Amniotic stem cell (primary cell): ENCODE data around the gene ORC1.

Source experiments
- DNase-seq: peaks from one replicate; lab custom pipeline; 2025; lab: John Stamatoyannopoulos, UW

ORC1 gene

GRCh38 chr1:52343979-52344378 lies 60.2 kb downstream of the ORC1 start:
- no peak for DNase-seq

- no peak for DNase-seq
These were observed 62.5 kb downstream of the ORC1 start for GRCh38 chr1:52341655-52342260.

- DNase-seq, result no peak
These were observed 66.8 kb downstream of the ORC1 start for GRCh38 chr1:52337439-52337838.

- DNase-seq, result no peak
These were observed 69.2 kb downstream of the ORC1 start for GRCh38 chr1:52334906-52335528.

DNA sequence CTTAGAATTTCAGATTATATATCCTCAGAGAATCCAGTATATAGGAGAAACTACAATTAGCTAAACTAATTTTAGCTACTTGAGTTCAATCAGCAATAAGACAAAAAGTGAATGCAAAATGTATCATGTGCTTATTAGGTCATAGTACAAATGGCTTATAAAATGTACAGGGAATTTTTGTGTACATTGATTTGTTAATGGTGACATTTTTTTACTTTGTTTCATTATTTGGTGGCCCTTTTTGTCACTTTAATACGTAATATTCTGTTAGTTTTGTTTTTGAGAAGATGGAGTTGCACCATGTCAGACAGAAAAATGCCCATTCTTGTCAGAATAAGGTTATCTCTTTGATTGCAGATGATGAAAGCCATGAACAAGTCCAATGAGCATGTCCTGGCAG lies 71.8 kb downstream of the ORC1 start:
- no peak for DNase-seq

GRCh38 chr1:52328615-52329014 lies 75.6 kb downstream of the ORC1 start:
- DNase-seq, result no peak

DNA sequence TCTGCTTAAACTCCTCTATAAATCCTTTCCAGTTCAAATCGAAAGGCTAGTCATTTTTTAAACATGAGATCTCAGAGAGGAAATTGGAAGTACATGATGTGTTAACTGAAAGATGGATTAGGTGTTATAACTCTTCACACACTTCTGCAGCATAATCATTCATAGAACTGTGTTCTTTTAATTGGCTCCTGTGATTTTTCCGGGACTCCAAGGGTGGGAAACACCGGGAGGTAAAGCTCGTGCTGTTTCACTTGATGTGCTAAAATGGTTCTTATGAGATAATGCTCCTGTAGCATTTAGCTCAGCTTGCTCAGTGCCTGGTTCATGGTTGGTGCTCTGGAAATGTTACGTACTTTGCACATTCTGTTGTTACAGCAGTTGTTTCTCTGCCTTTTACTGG lies 78.4 kb downstream of the ORC1 start:
- DNase-seq, result no peak

DNA sequence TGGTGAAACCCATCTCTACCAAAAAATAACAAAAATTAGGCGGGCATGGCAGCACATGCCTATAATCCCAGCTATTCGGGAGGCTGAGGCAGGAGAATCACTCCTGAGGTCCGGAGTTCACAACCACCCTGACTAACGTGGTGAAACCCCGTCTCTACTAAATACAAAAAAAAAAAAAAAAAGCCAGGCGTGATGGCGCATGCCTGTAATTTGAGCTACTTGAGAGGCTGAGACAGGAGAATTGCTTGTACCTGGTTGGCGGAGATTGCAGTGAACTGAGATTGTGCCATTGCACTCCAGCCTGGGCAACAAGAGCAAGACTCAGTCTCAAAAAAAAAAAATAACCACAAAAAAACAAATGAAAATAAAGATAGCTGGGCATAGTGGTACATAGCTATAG lies 80.5 kb downstream of the ORC1 start:
- no peak for DNase-seq
